H1 (cell line): ENCODE results near the gene TGM2. TPM values are rescaled to one million over a fixed set of nuclear protein-coding genes. Genes with fewer than 3 reads are reported as not detected.

Experiments used
- CHD2 ChIP-seq: IDR thresholded peaks from 2 replicates; pipeline ENCODE4 v1.6.1; 2012; ENCODE audit warnings: low read length, improper control_type of control experiment
- EP300 ChIP-seq, 2 experiments: IDR thresholded peaks; 1 replicate in 1 of 2; 2 replicates in 1 of 2; pipeline ENCODE4 v1.6.1; 2011 to 2012; ENCODE audit warnings: low read depth in 2 of 2, low read length in 2 of 2, mild to moderate bottlenecking in 2 of 2, borderline replicate concordance in 1 of 2, inconsistent platforms in 1 of 2, moderate library complexity in 1 of 2
- FOSL1 ChIP-seq: IDR thresholded peaks from 2 replicates; pipeline ENCODE4 v1.6.1; 2011; ENCODE audit warnings: mild to moderate bottlenecking, low read depth, low read length, moderate library complexity; ENCODE audit not compliant: insufficient read depth
- JUND ChIP-seq: IDR thresholded peaks from 2 replicates; pipeline ENCODE4 v1.6.1; 2011; ENCODE audit warnings: mild to moderate bottlenecking, improper control_type of control experiment, low read length
- TCF12 ChIP-seq: IDR thresholded peaks from 2 replicates; pipeline ENCODE4 v1.6.1; 2011; ENCODE audit warnings: low read depth, mild to moderate bottlenecking, low read length
- polyA plus RNA-seq, 7 experiments: library from polyadenylated mRNA; depleted of rRNA in 3 of 7; stranded (reverse) in 5 of 7; unstranded in 2 of 7; fragments of >200 nt in 5 of 7; fragments of 200-250 nt in 2 of 7; gene quantifications; 1 replicate in 5 of 7; 2 replicates in 1 of 7; 4 replicates in 1 of 7; pipeline versions ENCODE4 v1.2.1 to v1.2.3, GENCODE V29; 2011 to 2013; ENCODE audit warnings: missing spikeins in 2 of 7, mixed read lengths in 2 of 7
- total RNA-seq: library from RNA; stranded (reverse); fragmentation: NEBNext Ultra II Directional; extraction: Animal tissue kit (Norgen Biotek cat#: 25700); gene quantifications from 2 replicates; pipeline ENCODE4 v1.2.1, GENCODE V29; 2021
- TF ChIP-seq, protein P1 (sequence below): fragments of 300-600 bp; sonication (generic); IDR thresholded peaks from 2 replicates; pipeline ENCODE4 v1.7.1; 2012; ENCODE audit warnings: low read length, moderate library complexity, mild to moderate bottlenecking, inconsistent platforms; ENCODE audit not compliant: insufficient replicate concordance

Gene TGM2
- total and polyA plus RNA-seq, 2 of the 8 experiments (the other 6 are each of a cell fraction or from before 2014, with no cell fraction given), result 0.86 to 1.0 TPM

DNA sequence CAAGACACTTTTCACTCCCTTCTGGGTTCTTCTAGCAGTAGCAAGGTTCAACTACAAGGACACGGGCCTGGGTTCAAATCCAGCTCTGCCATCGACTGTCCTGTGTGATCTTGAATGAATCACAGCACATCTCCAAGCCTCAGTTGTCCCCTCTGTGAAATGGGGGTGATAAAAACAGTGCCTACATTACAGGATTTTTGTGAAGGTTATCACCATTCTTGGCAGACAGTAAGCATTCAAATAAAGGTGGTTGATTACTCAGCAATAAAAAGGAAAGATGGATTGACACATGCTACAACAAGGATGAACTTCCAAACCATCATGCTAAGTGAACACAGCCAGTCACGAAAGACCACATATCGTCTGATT is 6.6 kb upstream of the TGM2 start (continued):
- TF ChIP-seq, protein P1, sequence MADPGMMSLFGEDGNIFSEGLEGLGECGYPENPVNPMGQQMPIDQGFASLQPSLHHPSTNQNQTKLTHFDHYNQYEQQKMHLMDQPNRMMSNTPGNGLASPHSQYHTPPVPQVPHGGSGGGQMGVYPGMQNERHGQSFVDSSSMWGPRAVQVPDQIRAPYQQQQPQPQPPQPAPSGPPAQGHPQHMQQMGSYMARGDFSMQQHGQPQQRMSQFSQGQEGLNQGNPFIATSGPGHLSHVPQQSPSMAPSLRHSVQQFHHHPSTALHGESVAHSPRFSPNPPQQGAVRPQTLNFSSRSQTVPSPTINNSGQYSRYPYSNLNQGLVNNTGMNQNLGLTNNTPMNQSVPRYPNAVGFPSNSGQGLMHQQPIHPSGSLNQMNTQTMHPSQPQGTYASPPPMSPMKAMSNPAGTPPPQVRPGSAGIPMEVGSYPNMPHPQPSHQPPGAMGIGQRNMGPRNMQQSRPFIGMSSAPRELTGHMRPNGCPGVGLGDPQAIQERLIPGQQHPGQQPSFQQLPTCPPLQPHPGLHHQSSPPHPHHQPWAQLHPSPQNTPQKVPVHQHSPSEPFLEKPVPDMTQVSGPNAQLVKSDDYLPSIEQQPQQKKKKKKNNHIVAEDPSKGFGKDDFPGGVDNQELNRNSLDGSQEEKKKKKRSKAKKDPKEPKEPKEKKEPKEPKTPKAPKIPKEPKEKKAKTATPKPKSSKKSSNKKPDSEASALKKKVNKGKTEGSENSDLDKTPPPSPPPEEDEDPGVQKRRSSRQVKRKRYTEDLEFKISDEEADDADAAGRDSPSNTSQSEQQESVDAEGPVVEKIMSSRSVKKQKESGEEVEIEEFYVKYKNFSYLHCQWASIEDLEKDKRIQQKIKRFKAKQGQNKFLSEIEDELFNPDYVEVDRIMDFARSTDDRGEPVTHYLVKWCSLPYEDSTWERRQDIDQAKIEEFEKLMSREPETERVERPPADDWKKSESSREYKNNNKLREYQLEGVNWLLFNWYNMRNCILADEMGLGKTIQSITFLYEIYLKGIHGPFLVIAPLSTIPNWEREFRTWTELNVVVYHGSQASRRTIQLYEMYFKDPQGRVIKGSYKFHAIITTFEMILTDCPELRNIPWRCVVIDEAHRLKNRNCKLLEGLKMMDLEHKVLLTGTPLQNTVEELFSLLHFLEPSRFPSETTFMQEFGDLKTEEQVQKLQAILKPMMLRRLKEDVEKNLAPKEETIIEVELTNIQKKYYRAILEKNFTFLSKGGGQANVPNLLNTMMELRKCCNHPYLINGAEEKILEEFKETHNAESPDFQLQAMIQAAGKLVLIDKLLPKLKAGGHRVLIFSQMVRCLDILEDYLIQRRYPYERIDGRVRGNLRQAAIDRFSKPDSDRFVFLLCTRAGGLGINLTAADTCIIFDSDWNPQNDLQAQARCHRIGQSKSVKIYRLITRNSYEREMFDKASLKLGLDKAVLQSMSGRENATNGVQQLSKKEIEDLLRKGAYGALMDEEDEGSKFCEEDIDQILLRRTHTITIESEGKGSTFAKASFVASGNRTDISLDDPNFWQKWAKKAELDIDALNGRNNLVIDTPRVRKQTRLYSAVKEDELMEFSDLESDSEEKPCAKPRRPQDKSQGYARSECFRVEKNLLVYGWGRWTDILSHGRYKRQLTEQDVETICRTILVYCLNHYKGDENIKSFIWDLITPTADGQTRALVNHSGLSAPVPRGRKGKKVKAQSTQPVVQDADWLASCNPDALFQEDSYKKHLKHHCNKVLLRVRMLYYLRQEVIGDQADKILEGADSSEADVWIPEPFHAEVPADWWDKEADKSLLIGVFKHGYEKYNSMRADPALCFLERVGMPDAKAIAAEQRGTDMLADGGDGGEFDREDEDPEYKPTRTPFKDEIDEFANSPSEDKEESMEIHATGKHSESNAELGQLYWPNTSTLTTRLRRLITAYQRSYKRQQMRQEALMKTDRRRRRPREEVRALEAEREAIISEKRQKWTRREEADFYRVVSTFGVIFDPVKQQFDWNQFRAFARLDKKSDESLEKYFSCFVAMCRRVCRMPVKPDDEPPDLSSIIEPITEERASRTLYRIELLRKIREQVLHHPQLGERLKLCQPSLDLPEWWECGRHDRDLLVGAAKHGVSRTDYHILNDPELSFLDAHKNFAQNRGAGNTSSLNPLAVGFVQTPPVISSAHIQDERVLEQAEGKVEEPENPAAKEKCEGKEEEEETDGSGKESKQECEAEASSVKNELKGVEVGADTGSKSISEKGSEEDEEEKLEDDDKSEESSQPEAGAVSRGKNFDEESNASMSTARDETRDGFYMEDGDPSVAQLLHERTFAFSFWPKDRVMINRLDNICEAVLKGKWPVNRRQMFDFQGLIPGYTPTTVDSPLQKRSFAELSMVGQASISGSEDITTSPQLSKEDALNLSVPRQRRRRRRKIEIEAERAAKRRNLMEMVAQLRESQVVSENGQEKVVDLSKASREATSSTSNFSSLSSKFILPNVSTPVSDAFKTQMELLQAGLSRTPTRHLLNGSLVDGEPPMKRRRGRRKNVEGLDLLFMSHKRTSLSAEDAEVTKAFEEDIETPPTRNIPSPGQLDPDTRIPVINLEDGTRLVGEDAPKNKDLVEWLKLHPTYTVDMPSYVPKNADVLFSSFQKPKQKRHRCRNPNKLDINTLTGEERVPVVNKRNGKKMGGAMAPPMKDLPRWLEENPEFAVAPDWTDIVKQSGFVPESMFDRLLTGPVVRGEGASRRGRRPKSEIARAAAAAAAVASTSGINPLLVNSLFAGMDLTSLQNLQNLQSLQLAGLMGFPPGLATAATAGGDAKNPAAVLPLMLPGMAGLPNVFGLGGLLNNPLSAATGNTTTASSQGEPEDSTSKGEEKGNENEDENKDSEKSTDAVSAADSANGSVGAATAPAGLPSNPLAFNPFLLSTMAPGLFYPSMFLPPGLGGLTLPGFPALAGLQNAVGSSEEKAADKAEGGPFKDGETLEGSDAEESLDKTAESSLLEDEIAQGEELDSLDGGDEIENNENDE, result no peak
- no peak for TF ChIP-seq JUND
- no peak for TF ChIP-seq TCF12
- TF ChIP-seq CHD2, result no peak
- TF ChIP-seq EP300 (IDR thresholded peaks at IDR 0.05; ENCODE audit: borderline replicate concordance in 1 of 2, low read depth in 2 of 2, low read length in 2 of 2), result no peak
- no peak for TF ChIP-seq FOSL1
